GM06990 (cell line): Measurements from ENCODE around the gene CAMK4.

ENCODE experiments used
- DNase-seq: peaks from one replicate; pipeline ENCODE4 v3.0.0-alpha.2; 2011; ENCODE audit not compliant: insufficient read length; ENCODE audit errors: extremely low read depth
- H3K27me3 ChIP-seq: replicated peaks from 2 replicates; pipeline ENCODE4 v1.6.0; 2011; ENCODE audit warnings: low read length; ENCODE audit not compliant: control insufficient read depth, insufficient read depth
- H3K36me3 ChIP-seq: 2 replicates; pipeline ENCODE4 v1.5.1; 2011; ENCODE audit warnings: low read length; ENCODE audit not compliant: control insufficient read depth, insufficient read depth
- H3K4me3 ChIP-seq: replicated peaks from 2 replicates; pipeline ENCODE4 v1.5.1; 2011; ENCODE audit warnings: low read depth, mild to moderate bottlenecking, control low read depth, low read length
- TF ChIP-seq, protein P1 (sequence below): IDR thresholded peaks from 2 replicates; pipeline ENCODE4 v1.5.1; 2011; ENCODE audit warnings: low read length, control low read depth, mild to moderate bottlenecking, inconsistent platforms; ENCODE audit not compliant: insufficient read depth, poor library complexity, severe bottlenecking

The CAMK4 gene

DNA sequence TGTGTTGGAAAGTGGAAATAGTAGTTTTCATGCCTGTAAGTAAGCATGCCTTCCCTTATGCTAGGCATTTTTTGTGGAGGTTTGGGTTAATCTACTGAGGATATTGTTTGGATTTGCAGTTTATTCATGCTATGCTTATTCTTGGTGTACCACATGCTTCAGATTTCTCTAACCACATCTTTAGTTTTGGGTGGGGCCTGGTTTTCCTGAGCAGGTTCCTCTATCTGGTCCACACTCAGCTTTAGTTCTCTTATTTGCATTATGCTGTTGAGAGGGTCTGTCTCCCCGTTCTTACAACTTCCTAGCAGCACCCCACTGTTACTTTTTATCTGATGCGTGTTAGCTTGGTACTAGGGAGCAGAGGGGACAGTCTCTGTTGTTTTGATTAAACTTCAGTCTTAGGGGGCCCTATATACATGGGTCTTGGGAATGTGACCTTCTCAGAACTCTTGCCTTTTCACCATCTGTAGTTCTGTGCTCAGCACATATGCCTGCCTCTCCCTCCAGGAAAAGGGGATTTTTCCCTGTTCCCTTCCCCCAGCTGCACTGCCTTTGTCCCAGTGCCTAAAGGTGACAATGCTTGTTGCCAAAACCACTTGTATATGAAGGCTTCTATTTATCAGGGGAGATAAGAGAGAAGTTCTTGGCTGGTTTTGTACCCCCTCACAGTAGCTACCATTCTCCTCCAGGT lies 10.0 kb upstream of the CAMK4 start:
- Histone ChIP-seq H3K36me3 (no peaks in the 10 kb centered on the region), H3K4me3 (no peak overlapping the region), H3K27me3 (no peaks in the 10 kb centered on the region)
- no peak for DNase-seq
- TF ChIP-seq, protein P1, sequence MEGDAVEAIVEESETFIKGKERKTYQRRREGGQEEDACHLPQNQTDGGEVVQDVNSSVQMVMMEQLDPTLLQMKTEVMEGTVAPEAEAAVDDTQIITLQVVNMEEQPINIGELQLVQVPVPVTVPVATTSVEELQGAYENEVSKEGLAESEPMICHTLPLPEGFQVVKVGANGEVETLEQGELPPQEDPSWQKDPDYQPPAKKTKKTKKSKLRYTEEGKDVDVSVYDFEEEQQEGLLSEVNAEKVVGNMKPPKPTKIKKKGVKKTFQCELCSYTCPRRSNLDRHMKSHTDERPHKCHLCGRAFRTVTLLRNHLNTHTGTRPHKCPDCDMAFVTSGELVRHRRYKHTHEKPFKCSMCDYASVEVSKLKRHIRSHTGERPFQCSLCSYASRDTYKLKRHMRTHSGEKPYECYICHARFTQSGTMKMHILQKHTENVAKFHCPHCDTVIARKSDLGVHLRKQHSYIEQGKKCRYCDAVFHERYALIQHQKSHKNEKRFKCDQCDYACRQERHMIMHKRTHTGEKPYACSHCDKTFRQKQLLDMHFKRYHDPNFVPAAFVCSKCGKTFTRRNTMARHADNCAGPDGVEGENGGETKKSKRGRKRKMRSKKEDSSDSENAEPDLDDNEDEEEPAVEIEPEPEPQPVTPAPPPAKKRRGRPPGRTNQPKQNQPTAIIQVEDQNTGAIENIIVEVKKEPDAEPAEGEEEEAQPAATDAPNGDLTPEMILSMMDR: no peak

DNA sequence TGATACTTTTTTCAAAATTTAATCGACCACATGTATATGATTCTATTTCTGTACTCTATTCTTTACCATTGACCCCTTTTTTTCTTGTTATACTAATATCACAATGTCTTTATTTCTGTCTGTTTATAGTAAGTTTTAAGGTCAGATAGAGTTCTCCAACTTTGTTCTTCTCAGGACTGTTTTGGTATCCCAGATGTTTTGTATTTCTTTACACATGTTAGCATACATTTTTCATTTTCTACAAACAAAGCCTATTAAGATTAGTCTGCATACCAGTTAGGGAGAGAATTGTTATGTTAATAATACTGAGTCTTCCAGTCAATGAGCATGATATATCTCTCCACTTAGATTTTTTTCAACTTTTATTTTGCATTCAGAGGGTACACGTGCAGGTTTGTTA lies 8.2 kb upstream of the CAMK4 start:
- DNase-seq: no peak
- TF ChIP-seq, protein P1: no peak
- no peaks in the 10 kb centered on the region for H3K27me3 ChIP-seq
- H3K4me3 ChIP-seq: no peak overlapping the region
- H3K36me3 ChIP-seq: no peaks in the 10 kb centered on the region

DNA sequence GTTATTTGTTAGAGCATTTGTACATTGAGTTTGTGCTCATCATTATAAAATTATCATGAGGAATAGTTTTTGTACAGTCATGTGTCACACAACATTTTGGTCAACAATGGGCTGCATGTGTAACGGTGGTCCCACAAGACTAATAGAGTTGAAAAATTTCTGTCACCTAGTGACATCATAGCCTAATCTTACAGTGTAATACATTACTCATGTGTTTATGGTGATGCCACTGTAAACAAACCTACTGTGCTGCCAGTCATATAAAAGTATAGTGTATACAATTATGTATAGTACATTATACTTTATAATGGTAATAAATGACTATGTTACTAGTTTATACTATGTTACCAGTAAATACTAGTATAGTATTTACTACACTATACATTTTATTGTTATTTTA lies 3.0 kb upstream of the CAMK4 start:
- Histone ChIP-seq H3K4me3 (no peak overlapping the region), H3K36me3 (no peaks in the 10 kb centered on the region), H3K27me3 (no peaks in the 10 kb centered on the region)
- TF ChIP-seq, protein P1: no peak
- DNase-seq: no peak

DNA sequence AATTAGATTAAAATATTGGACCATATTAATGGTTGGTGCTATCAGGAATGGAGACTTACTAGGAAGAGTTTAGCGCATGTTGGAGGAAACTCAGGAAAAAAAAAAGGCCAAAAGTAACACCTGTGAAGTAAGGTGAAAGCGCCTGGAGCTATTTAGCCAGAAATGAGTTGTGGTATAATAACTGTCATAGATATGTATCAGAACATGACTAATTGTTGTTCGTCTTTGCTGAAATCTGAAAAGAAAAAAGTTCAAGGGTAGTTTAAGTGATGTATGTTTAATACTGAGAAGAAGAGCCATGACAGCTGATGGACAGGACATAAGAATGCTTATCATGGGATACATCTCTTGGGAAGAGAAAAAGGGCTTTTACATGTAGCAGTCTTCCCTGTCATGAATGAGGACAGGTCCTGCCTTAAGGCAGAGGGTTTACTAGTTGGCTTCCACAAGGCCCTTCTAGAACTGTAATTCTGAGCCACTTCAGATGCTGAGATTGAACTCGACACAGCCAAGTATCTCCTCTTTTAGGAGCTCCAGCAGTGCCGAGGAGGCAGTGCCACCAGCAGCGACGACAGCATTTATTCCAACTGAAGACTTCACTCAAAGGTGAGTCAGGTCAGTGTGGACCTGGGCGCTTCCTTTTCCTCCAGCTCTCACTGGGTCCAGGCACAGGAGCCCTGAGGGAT lies 940 bp upstream of the CAMK4 start:
- Histone ChIP-seq H3K27me3 (no peaks in the 10 kb centered on the region), H3K4me3 (peak overlapping the region; percentile 91), H3K36me3 (no peaks in the 10 kb centered on the region; the same call in 1 of the 2 replicates)
- TF ChIP-seq, protein P1: no peak
- no peak for DNase-seq

DNA sequence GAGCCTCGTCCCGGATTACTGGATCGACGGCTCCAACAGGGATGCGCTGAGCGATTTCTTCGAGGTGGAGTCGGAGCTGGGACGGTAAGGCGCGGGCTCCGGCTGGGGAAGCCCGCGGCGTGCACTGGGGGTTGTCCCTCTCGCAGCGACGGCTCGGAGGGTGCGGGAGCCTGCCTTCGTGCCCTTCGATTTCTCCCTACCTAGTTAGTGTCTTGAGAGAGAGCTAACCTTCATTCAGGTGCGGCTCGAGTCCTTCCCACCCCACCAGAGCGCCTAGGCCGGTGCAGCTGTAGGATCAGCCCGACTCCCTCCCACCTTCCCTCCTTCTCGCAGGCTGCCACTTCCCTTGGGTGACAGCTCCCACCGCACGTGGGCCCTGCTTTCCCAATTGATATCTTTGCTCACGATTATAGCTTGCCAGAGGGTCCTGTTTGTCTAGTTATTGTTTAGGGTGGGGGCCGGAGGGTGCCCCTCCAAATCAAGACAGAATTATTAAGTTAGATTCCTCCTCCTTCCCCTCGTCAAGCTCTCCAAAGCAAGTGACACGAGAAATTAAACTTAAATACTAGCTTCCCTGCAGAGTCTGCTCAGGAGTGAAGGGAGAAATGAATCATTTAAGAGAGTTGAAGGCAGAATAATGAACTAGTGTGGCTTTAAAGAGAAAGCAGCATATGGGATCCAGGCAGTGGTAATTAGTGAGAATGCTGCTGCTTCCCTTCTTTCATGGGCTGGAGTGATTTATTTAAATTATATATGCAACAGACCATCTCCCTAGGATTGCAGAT lies 569 bp downstream of the CAMK4 start:
- no peak for DNase-seq
- TF ChIP-seq, protein P1: no peak
- peak overlapping the region; percentile 91 for H3K4me3 ChIP-seq

More for the DNA sequence above, 569 bp downstream of the CAMK4 start:
- no peaks in the 10 kb centered on the region; the same call in 1 of the 2 replicates for H3K36me3 ChIP-seq
- H3K27me3 ChIP-seq: no peaks in the 10 kb centered on the region
